Measurements from ENCODE around the gene SLC30A7.
"Not testable (repeated sequence)": the region's sequence is repeated elsewhere in the genome, so short reads cannot be mapped to it uniquely, and the experiment has no call there.

The SLC30A7 gene

GRCh38 chr1:100889869-100890482, 5.9 kb upstream of the SLC30A7 start:
- not testable (repeated sequence) for H3K27ac ChIP-seq (ENCODE audit: low read length); H3K27me3 ChIP-seq (ENCODE audit: control insufficient read depth, insufficient read depth, low read length); H3K4me3 ChIP-seq (ENCODE audit: low read length); DNase-seq (ENCODE audit: low read depth, low spot score); H3K9me3 ChIP-seq (ENCODE audit: control insufficient read depth, insufficient read depth, low read length); H3K4me1 ChIP-seq (ENCODE audit: control insufficient read depth, insufficient read depth, low read length); H3K36me3 ChIP-seq (ENCODE audit: control insufficient read depth, insufficient read depth, low read length)
- no CpG with 5 or more reads among the region's 2 CpGs for WGBS (ENCODE audit: insufficient coverage, insufficient read length)

GRCh38 chr1:100891380-100891779, 4.5 kb upstream of the SLC30A7 start:
- H3K4me3 ChIP-seq (ENCODE audit: low read length) = no peak overlapping the region
- no peaks in the 10 kb centered on the region for H3K4me1 ChIP-seq (ENCODE audit: control insufficient read depth, insufficient read depth, low read length)
- H3K27ac ChIP-seq (ENCODE audit: low read length) = no peak overlapping the region
- no peaks in the 10 kb centered on the region for H3K27me3 ChIP-seq (ENCODE audit: control insufficient read depth, insufficient read depth, low read length)
- H3K36me3 ChIP-seq (ENCODE audit: control insufficient read depth, insufficient read depth, low read length) = peaks cover 4% of the 10 kb centered on the region; the same call in 1 of the 2 replicates
- no CpG with 5 or more reads among the region's 1 CpG for WGBS (ENCODE audit: insufficient coverage, insufficient read length)
- no peaks in the 10 kb centered on the region; the same call in 1 of the 2 replicates for H3K9me3 ChIP-seq (ENCODE audit: control insufficient read depth, insufficient read depth, low read length)
- DNase-seq (ENCODE audit: low read depth, low spot score) = no peak

- peaks cover 4% of the 10 kb centered on the region; the same call in 1 of the 2 replicates for H3K36me3 ChIP-seq (ENCODE audit: control insufficient read depth, insufficient read depth, low read length)
- H3K4me3 ChIP-seq (ENCODE audit: low read length) = no peak overlapping the region
- no CpG with 5 or more reads among the region's 3 CpGs for WGBS (ENCODE audit: insufficient coverage, insufficient read length)
- H3K9me3 ChIP-seq (ENCODE audit: control insufficient read depth, insufficient read depth, low read length) = no peaks in the 10 kb centered on the region; the same call in 1 of the 2 replicates
- no peaks in the 10 kb centered on the region for H3K27me3 ChIP-seq (ENCODE audit: control insufficient read depth, insufficient read depth, low read length)
- DNase-seq (ENCODE audit: low read depth, low spot score) = no peak
- no peaks in the 10 kb centered on the region for H3K4me1 ChIP-seq (ENCODE audit: control insufficient read depth, insufficient read depth, low read length)
- no peak overlapping the region for H3K27ac ChIP-seq (ENCODE audit: low read length)
Observed at GRCh38 chr1:100892554-100892953, 3.3 kb upstream of the SLC30A7 start.

- H3K27ac ChIP-seq (ENCODE audit: low read length) = no peak overlapping the region
- H3K4me3 ChIP-seq (ENCODE audit: low read length) = no peak overlapping the region; the same call in 1 of the 2 replicates
- no CpG with 5 or more reads among the region's 2 CpGs for WGBS (ENCODE audit: insufficient coverage, insufficient read length)
- H3K27me3 ChIP-seq (ENCODE audit: control insufficient read depth, insufficient read depth, low read length) = no peaks in the 10 kb centered on the region
- H3K4me1 ChIP-seq (ENCODE audit: control insufficient read depth, insufficient read depth, low read length) = no peaks in the 10 kb centered on the region
- DNase-seq (ENCODE audit: low read depth, low spot score) = no peak
- peaks cover 4% of the 10 kb centered on the region; the same call in 1 of the 2 replicates for H3K36me3 ChIP-seq (ENCODE audit: control insufficient read depth, insufficient read depth, low read length)
- H3K9me3 ChIP-seq (ENCODE audit: control insufficient read depth, insufficient read depth, low read length) = no peaks in the 10 kb centered on the region; the same call in 1 of the 2 replicates
Observed at GRCh38 chr1:100893718-100894117, 2.2 kb upstream of the SLC30A7 start.

- H3K4me3 ChIP-seq (ENCODE audit: low read length) = peak within 1 kb of the TSS; percentile 82
- H3K36me3 ChIP-seq (ENCODE audit: control insufficient read depth, insufficient read depth, low read length) = peaks cover 4% of the 10 kb centered on the region; the same call in 1 of the 2 replicates
- H3K9me3 ChIP-seq (ENCODE audit: control insufficient read depth, insufficient read depth, low read length) = no peaks in the 10 kb centered on the region
- no peak within 1 kb of the TSS for H3K27ac ChIP-seq (ENCODE audit: low read length)
- no peaks in the 10 kb centered on the region for H3K4me1 ChIP-seq (ENCODE audit: control insufficient read depth, insufficient read depth, low read length)
- no peaks in the 10 kb centered on the region for H3K27me3 ChIP-seq (ENCODE audit: control insufficient read depth, insufficient read depth, low read length)
- peak; percentile 78 for DNase-seq (ENCODE audit: low read depth, low spot score)
- WGBS (ENCODE audit: insufficient coverage, insufficient read length) = no CpG with 5 or more reads among the region's 47 CpGs
Observed at GRCh38 chr1:100894603-100895539, 1.0 kb upstream of the SLC30A7 start, which contains the start of gene EXTL2. EXTL2 (minus strand) TSS chr1:100894842; CDS start chr1:100888757, 6,085 bp downstream.

GRCh38 chr1:100896481-100896982, 642 bp downstream of the SLC30A7 start:
- no peak overlapping the region for H3K27ac ChIP-seq (ENCODE audit: low read length)
- H3K9me3 ChIP-seq (ENCODE audit: control insufficient read depth, insufficient read depth, low read length) = no peaks in the 10 kb centered on the region
- WGBS (ENCODE audit: insufficient coverage, insufficient read length) = no CpG with 5 or more reads among the region's 12 CpGs
- H3K4me1 ChIP-seq (ENCODE audit: control insufficient read depth, insufficient read depth, low read length) = no peaks in the 10 kb centered on the region
- DNase-seq (ENCODE audit: low read depth, low spot score) = no peak
- no peaks in the 10 kb centered on the region for H3K36me3 ChIP-seq (ENCODE audit: control insufficient read depth, insufficient read depth, low read length)
- H3K4me3 ChIP-seq (ENCODE audit: low read length) = peak overlapping the region; percentile 82
- H3K27me3 ChIP-seq (ENCODE audit: control insufficient read depth, insufficient read depth, low read length) = no peaks in the 10 kb centered on the region

GRCh38 chr1:100902365-100902764, 6.5 kb downstream of the SLC30A7 start:
- Histone ChIP-seq H3K27ac (ENCODE audit: low read length) (no peak overlapping the region), H3K4me3 (ENCODE audit: low read length) (no peak overlapping the region), H3K27me3 (ENCODE audit: control insufficient read depth, insufficient read depth, low read length) (no peaks in the 10 kb centered on the region), H3K9me3 (ENCODE audit: control insufficient read depth, insufficient read depth, low read length) (no peaks in the 10 kb centered on the region), H3K4me1 (ENCODE audit: control insufficient read depth, insufficient read depth, low read length) (no peaks in the 10 kb centered on the region), H3K36me3 (ENCODE audit: control insufficient read depth, insufficient read depth, low read length) (no peaks in the 10 kb centered on the region)
- DNase-seq (ENCODE audit: low read depth, low spot score) = no peak
- WGBS (ENCODE audit: insufficient coverage, insufficient read length) = no CpG with 5 or more reads among the region's 1 CpG

- Histone ChIP-seq H3K27ac (ENCODE audit: low read length) (no peak overlapping the region), H3K4me1 (ENCODE audit: control insufficient read depth, insufficient read depth, low read length) (no peaks in the 10 kb centered on the region), H3K27me3 (ENCODE audit: control insufficient read depth, insufficient read depth, low read length) (no peaks in the 10 kb centered on the region), H3K36me3 (ENCODE audit: control insufficient read depth, insufficient read depth, low read length) (no peaks in the 10 kb centered on the region), H3K9me3 (ENCODE audit: control insufficient read depth, insufficient read depth, low read length) (no peaks in the 10 kb centered on the region), H3K4me3 (ENCODE audit: low read length) (no peak overlapping the region)
- DNase-seq (ENCODE audit: low read depth, low spot score) = no peak
- WGBS (ENCODE audit: insufficient coverage, insufficient read length) = no CpG with 5 or more reads among the region's 1 CpG
Observed at GRCh38 chr1:100903777-100904176, 7.9 kb downstream of the SLC30A7 start.

GRCh38 chr1:100904528-100904927, 8.6 kb downstream of the SLC30A7 start:
- Histone ChIP-seq H3K4me3 (ENCODE audit: low read length) (no peak overlapping the region), H3K27me3 (ENCODE audit: control insufficient read depth, insufficient read depth, low read length) (no peaks in the 10 kb centered on the region), H3K27ac (ENCODE audit: low read length) (no peak overlapping the region), H3K4me1 (ENCODE audit: control insufficient read depth, insufficient read depth, low read length) (no peaks in the 10 kb centered on the region), H3K36me3 (ENCODE audit: control insufficient read depth, insufficient read depth, low read length) (no peaks in the 10 kb centered on the region), H3K9me3 (ENCODE audit: control insufficient read depth, insufficient read depth, low read length) (no peaks in the 10 kb centered on the region)
- no peak for DNase-seq (ENCODE audit: low read depth, low spot score)
- WGBS (ENCODE audit: insufficient coverage, insufficient read length) = no CpG with 5 or more reads among the region's 2 CpGs

- Histone ChIP-seq H3K36me3 (ENCODE audit: control insufficient read depth, insufficient read depth, low read length) (no peaks in the 10 kb centered on the region), H3K9me3 (ENCODE audit: control insufficient read depth, insufficient read depth, low read length) (no peaks in the 10 kb centered on the region), H3K4me3 (ENCODE audit: low read length) (no peak overlapping the region), H3K4me1 (ENCODE audit: control insufficient read depth, insufficient read depth, low read length) (no peaks in the 10 kb centered on the region), H3K27me3 (ENCODE audit: control insufficient read depth, insufficient read depth, low read length) (no peaks in the 10 kb centered on the region), H3K27ac (ENCODE audit: low read length) (no peak overlapping the region)
- DNase-seq (ENCODE audit: low read depth, low spot score) = no peak
- no CpG with 5 or more reads among the region's 3 CpGs for WGBS (ENCODE audit: insufficient coverage, insufficient read length)
Observed at GRCh38 chr1:100905181-100905580, 9.3 kb downstream of the SLC30A7 start.

Data from iPS DF 6.9 (cell line).